HG03103 (cell line): ENCODE results near the gene PLA2G4B.

ENCODE experiments used
- ATAC-seq: cut with Tn5 transposase; IDR thresholded peaks from one replicate; pipeline ENCODE4 v1.9.1; 2021; ENCODE audit warnings: low read depth; ENCODE audit not compliant: unreplicated experiment

PLA2G4B gene

GRCh38 chr15:41806291-41807181 lies 32.1 kb upstream of the PLA2G4B start:
- no peak for ATAC-seq

- ATAC-seq: no peak
These were observed 29.5 kb upstream of the PLA2G4B start for GRCh38 chr15:41809121-41809520.

GRCh38 chr15:41809526-41810220 lies 29.0 kb upstream of the PLA2G4B start:
- ATAC-seq: no peak

- no peak for ATAC-seq
These were observed 27.8 kb upstream of the PLA2G4B start for GRCh38 chr15:41810651-41811431.

- ATAC-seq: no peak
These were observed 27.0 kb upstream of the PLA2G4B start for GRCh38 chr15:41811432-41812195.

- no peak for ATAC-seq
These were observed 25.7 kb upstream of the PLA2G4B start for GRCh38 chr15:41812820-41813375.

GRCh38 chr15:41813426-41813825 lies 25.2 kb upstream of the PLA2G4B start:
- ATAC-seq: no peak

GRCh38 chr15:41814534-41814933 lies 24.1 kb upstream of the PLA2G4B start:
- no peak for ATAC-seq

GRCh38 chr15:41816788-41817187 lies 21.9 kb upstream of the PLA2G4B start:
- ATAC-seq: no peak

GRCh38 chr15:41817327-41817726 lies 21.3 kb upstream of the PLA2G4B start:
- ATAC-seq: no peak

GRCh38 chr15:41817781-41818180 lies 20.9 kb upstream of the PLA2G4B start:
- ATAC-seq: no peak

- no peak for ATAC-seq
These were observed 19.1 kb upstream of the PLA2G4B start for GRCh38 chr15:41819455-41820050.

- no peak for ATAC-seq
These were observed 17.7 kb upstream of the PLA2G4B start for GRCh38 chr15:41820791-41821423.

- no peak for ATAC-seq
These were observed 16.8 kb upstream of the PLA2G4B start for GRCh38 chr15:41821831-41822230.

- ATAC-seq: no peak
These were observed 16.2 kb upstream of the PLA2G4B start for GRCh38 chr15:41822471-41822870.

- no peak for ATAC-seq
These were observed 15.7 kb upstream of the PLA2G4B start for GRCh38 chr15:41822957-41823356.

GRCh38 chr15:41823502-41823901 lies 15.1 kb upstream of the PLA2G4B start:
- ATAC-seq: no peak

GRCh38 chr15:41824062-41824745 lies 14.4 kb upstream of the PLA2G4B start:
- ATAC-seq: no peak

GRCh38 chr15:41825145-41825544 lies 13.5 kb upstream of the PLA2G4B start:
- no peak for ATAC-seq
